SK-MEL-5 (cell line): ENCODE data around the gene AMOTL2. TPM values are rescaled to one million over a fixed set of nuclear protein-coding genes. Genes with fewer than 3 reads are reported as not detected.
A peak's percentile ranks its signal among the peaks of the same experiment; 100 is the strongest.

Source experiments
- DNase-seq: peaks from one replicate; pipeline ENCODE4 v3.0.0-alpha.2; 2016; ENCODE audit warnings: low read depth, low spot score
- in situ Hi-C: cut with HindIII; loops from 2 replicates; pipeline ENCODE4 v1.10.0; 2016; ENCODE audit warnings: low sequenced_read_pairs, high pct_unique_total_duplicates, low pct_unique_long_range_greater_than_20kb
- total RNA-seq: library from RNA; depleted of rRNA; stranded (reverse); fragments of >200 nt; shearing (Covaris generic); gene quantifications from 2 replicates; pipeline ENCODE4 v1.2.3, GENCODE V29; 2014

The AMOTL2 gene
- total RNA-seq, 1 experiment from 2014 or later, result 12.1 TPM

DNA sequence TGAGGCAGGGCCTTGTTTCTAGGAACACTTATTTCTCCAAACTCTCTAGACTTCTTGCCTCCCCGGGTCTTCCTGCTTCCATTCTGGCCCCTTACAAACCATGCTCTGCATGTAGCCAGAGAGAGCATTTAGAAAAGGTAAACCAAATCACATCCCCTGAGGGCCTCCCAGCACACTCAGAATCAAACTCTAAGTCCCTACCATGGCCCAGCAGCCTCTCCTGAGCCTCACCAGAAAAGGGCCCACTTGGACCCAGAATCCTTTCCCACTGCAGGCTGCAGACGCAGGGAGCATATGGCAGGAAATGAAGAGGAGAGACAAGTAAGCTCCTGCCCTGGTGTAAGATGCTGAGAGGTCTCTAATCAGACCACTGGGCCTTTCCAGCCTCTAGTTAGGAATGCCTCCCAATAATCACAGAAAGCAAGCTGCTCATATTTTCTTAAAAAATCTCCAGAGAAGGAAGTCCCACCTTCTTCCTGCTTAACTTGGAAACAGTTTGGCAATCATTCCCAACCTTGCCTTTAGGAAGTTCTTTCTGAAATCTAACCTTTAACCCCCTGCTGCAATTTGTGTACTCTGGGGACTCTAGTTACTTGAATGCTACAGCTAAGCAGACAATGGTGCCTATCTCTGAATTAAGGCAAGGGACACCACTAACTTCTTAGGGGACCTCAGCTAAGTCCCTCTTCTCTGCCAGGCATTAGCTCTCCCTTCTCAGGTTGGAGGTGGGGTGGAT is 4.2 kb downstream of the AMOTL2 start:
- in situ Hi-C loops, result no loop called here
- no peak for DNase-seq

DNA sequence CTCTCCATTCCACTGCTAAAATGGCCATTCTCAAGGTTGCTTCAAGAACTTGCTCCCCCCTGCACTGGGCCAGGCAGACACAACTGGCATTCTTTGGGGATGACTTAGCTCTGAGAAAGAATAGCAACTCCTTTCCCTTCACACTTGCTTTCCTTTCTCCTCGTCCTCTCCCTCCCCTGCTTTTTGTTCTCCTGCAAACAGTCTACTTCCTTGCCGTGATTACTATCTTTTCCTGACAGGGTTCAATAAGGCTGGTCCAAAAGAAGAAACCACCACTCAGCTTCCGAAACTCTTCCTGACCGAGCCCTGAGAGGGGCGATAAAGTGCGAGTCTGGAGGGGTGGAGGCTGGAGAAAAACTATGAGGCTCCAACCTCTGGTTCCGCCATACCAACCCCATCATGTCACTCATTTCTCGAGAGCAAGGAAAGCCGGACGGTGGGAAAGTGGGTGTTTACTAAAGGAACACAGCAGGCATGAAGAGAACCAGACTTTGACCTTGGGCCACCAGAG is 5.0 kb downstream of the AMOTL2 start:
- DNase-seq, result no peak
- in situ Hi-C loops, result no loop called here

GRCh38 chr3:134368751-134369105 is 5.5 kb downstream of the AMOTL2 start:
- in situ Hi-C loops, result no loop called here

GRCh38 chr3:134367869-134368750 is 6.1 kb downstream of the AMOTL2 start:
- DNase-seq, result no peak
- in situ Hi-C loops, result no loop called here

More at GRCh38 chr3:134368751-134369105, 5.5 kb downstream of the AMOTL2 start:
- no peak for DNase-seq

- in situ Hi-C loops, result no loop called here
- DNase-seq, result peak; percentile 100
Observed at GRCh38 chr3:134366928-134367811, 7.1 kb downstream of the AMOTL2 start.

DNA sequence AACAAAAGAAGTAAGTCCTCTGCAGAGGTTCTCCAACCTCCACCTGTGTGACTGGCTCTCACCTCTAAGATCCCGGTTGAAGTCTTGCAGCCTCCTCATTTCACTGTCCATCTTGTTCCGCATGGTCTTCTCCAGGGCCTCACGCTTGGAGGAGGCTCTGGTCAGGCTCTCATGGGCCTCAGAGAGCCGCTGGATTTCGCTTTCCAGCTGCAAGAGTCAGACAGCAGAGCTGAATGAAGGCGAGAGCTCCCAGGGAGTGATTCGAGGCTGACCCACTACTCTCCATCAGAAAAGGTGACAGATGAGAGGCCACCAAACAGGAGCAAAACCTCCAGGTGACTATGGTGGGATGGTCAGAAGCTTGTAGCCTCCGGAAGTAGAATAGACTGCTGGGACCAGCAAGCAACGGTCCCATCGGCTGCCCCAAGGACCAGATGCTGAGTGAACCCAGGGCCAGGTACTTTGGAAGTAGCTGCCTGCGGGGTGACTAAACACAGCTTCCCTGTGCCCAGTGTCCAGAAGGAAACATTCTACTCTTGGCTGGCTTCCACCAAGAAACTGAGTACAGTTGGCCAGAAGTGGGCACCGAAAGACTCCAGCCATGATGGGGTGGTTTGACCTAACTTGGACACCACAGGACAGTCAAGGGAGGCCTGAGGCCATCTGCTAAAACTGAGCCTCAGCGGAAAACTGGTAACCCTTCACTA is 7.9 kb downstream of the AMOTL2 start:
- no peak for DNase-seq
- in situ Hi-C loops, result no loop called here

- in situ Hi-C loops, result no loop called here
- DNase-seq, result no peak
Observed at GRCh38 chr3:134365766-134366065, 8.5 kb downstream of the AMOTL2 start.

GRCh38 chr3:134364936-134365765 is 9.1 kb downstream of the AMOTL2 start:
- DNase-seq, result no peak
- in situ Hi-C loops, result no loop called here

DNA sequence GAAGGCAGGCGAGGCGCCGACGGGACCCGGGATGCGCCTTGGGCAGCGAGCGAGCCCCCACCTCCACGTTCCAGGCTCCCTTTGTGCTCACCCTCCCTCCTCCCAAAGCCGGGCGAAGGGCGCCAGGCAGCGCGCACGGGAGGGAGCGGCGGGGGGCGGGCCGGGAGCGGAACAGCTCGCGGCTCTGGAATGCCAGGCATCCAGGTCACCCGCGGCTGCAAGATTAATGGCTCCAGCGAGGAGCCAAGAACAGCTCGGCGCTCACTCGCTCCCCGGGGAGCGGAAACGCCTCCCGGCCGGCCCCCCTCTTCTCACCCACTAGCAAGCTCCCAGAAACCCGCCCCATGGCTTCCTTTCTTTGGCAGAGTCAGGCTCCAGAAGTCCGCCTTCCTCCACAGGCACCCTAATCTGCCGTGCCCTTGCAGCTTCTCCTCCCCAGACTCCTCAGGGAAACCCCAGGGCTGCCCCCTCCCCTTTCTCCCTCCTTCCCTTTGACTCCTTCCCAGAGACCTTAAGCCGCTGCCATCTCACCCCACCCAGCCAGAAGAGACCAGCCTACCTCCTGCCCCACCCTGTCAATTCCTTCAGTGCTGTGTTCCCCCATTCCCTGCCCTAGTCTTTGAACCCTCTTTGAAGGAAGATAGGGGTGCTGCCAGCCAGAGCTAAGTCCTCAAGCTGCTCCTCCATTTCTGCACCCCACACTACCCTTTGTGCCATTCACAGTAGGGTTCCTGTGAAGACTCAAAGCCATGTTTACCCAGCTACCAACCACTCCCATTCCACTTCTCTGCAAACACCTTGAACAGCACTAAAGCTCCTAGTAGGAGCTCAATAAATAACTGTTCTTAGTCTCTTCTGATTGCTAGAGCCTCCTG is 9.9 kb downstream of the AMOTL2 start:
- in situ Hi-C loops, result no loop called here
- peak; percentile 43 for DNase-seq

- DNase-seq, result no peak
- in situ Hi-C loops, result no loop called here
Observed at GRCh38 chr3:134363381-134363755, 10.9 kb downstream of the AMOTL2 start.

DNA sequence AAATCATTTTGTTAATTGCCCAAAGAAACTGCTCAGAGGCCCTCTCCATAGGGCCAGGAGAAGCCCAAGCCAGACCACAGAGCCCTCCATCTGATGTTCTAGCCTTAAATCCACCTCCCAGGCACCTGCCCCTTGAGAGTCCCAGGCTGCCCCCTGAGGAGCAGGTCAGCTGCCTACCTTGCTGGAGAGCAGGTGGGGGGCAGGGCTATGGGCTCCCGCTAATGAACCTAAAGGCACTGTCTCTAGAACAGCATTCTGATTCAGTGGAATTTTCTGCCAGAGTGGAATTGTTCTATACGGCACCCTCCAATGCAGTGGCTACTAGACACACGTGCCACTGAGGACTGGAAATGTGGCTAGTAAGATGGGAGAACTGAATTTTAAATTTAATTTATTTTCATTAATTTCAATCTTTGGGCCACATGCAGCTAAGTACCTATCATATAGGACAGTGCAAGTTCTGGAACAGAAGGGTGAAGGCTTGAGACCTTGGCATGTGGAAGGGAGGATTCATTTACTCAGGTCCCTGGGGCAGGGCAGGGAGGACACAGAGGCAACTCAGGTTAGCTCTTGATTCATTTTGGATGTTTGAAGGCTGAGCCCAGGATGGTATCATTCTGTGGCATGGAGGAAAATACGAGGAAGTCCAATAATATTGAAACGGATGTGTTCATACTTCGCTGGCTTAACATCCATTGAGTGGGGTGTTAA is 11.4 kb downstream of the AMOTL2 start:
- in situ Hi-C loops, result no loop called here
- no peak for DNase-seq

DNA sequence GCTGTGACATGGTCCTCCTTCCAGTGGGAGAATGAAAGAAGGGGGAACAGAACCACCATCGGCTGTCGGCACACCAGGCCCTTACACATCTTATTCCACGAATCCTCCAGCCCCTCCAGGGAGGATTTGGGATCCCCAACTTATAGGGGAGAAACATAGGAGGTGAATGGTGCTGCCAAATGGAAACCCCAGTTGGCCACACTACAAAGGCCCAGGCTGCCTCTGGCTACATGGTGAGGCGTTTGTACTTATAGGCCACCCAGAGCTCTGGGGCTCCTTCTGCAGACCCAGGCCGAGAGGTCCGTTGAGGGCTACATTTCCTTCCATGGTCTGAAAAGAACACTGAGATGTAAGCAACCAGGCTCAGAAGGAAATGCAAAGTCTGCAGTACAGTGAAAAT is 12.0 kb downstream of the AMOTL2 start:
- in situ Hi-C loops, result no loop called here

GRCh38 chr3:134361162-134361835 is 12.9 kb downstream of the AMOTL2 start:
- in situ Hi-C loops, result no loop called here
- no peak for DNase-seq

More for the DNA sequence above, 12.0 kb downstream of the AMOTL2 start:
- no peak for DNase-seq

- DNase-seq, result no peak
- in situ Hi-C loops, result no loop called here
Observed at GRCh38 chr3:134360046-134360445, 14.2 kb downstream of the AMOTL2 start.
